Measurements from ENCODE around the gene PIGBOS1.
"Not testable (repeated sequence)": the region's sequence is repeated elsewhere in the genome, so short reads cannot be mapped to it uniquely, and the experiment has no call there.

PIGBOS1 gene

GRCh38 chr15:55318588-55319494 is at the start of gene PIGBOS1, which contains the start of gene PIGB:
Gene PIGBOS1, minus strand, starts transcription at chr15:55319123. Its CDS starts 1,331 bp downstream, at chr15:55317792.
Gene PIGB, plus strand, starts transcription at chr15:55319222. Its CDS starts 29 bp downstream, at chr15:55319251.
- peak; percentile 70 for DNase-seq

GRCh38 chr15:55366981-55367380 is 48.1 kb upstream of the PIGBOS1 start:
- DNase-seq = no peak

GRCh38 chr15:55362641-55363040 is 43.7 kb upstream of the PIGBOS1 start:
- no peak for DNase-seq

GRCh38 chr15:55361048-55361447 is 42.1 kb upstream of the PIGBOS1 start:
- no peak for DNase-seq

- DNase-seq = no peak
These were observed 41.3 kb upstream of the PIGBOS1 start for GRCh38 chr15:55360256-55360655.

- DNase-seq = no peak
These were observed 39.5 kb upstream of the PIGBOS1 start for GRCh38 chr15:55358471-55358870.

GRCh38 chr15:55357774-55358173 is 38.9 kb upstream of the PIGBOS1 start:
- DNase-seq = no peak

- DNase-seq = no peak
These were observed 38.2 kb upstream of the PIGBOS1 start for GRCh38 chr15:55356985-55357585.

GRCh38 chr15:55353025-55353424 is 34.1 kb upstream of the PIGBOS1 start:
- DNase-seq = no peak

- no peak for DNase-seq
These were observed 30.4 kb upstream of the PIGBOS1 start for GRCh38 chr15:55349282-55349681.

GRCh38 chr15:55348281-55348778 is 29.4 kb upstream of the PIGBOS1 start:
- no peak for DNase-seq

GRCh38 chr15:55344206-55344605 is 25.3 kb upstream of the PIGBOS1 start:
- no peak for DNase-seq

GRCh38 chr15:55343168-55343567 is 24.2 kb upstream of the PIGBOS1 start:
- no peak for DNase-seq

- no peak for DNase-seq
These were observed 18.2 kb upstream of the PIGBOS1 start for GRCh38 chr15:55337160-55337559.

GRCh38 chr15:55334997-55335396 is 16.1 kb upstream of the PIGBOS1 start:
- DNase-seq = no peak

GRCh38 chr15:55334371-55334770 is 15.4 kb upstream of the PIGBOS1 start:
- DNase-seq = no peak

- no peak for DNase-seq
These were observed 8.5 kb upstream of the PIGBOS1 start for GRCh38 chr15:55327387-55327786.

- DNase-seq = no peak
These were observed 3.5 kb upstream of the PIGBOS1 start for GRCh38 chr15:55322467-55322866.

GRCh38 chr15:55320963-55321362 is 2.0 kb upstream of the PIGBOS1 start:
- no peak for DNase-seq

GRCh38 chr15:55320238-55320550 is 1.3 kb upstream of the PIGBOS1 start:
- DNase-seq = no peak

GRCh38 chr15:55319537-55320237 is 764 bp upstream of the PIGBOS1 start:
- no peak for DNase-seq

- DNase-seq = not testable (repeated sequence)
These were observed 16.1 kb downstream of the PIGBOS1 start for GRCh38 chr15:55302801-55303200.

- no peak for DNase-seq
These were observed 21.6 kb downstream of the PIGBOS1 start for GRCh38 chr15:55297315-55297714.
